Aorta (tissue), 5 donors: Measurements from ENCODE around the gene ZNF574. TPM values are rescaled to one million over a fixed set of nuclear protein-coding genes. Genes with fewer than 3 reads are reported as not detected.

Source experiments
- ATAC-seq: fragments of 200-7000 bp; cut with Tn5 transposase; one replicate; pipeline ENCODE4 v1.9.1; 2022; ENCODE audit warnings: moderate library complexity; ENCODE audit not compliant: low FRiP score
- DNase-seq, 2 donors: peaks; one replicate each; pipeline ENCODE4 v3.0.0-alpha.2; 2020
- H3K27ac ChIP-seq, 2 donors: one replicate each; pipeline ENCODE4 v1.5.1; 2013; ENCODE audit warnings: low read length in 2 of 2, mild to moderate bottlenecking in 2 of 2, moderate library complexity in 2 of 2, control low read depth in 1 of 2, inconsistent platforms in 1 of 2, low read depth in 1 of 2
- H3K27me3 ChIP-seq, 2 donors: one replicate each; pipeline ENCODE4 v1.6.1; 2013; ENCODE audit warnings: control low read depth in 1 of 2, low read length in 1 of 2, mild to moderate bottlenecking in 1 of 2, moderate library complexity in 1 of 2; ENCODE audit not compliant: insufficient read depth in 2 of 2, control insufficient read depth in 1 of 2
- H3K36me3 ChIP-seq, 2 donors: one replicate each; pipeline ENCODE4 v1.6.1; 2013; ENCODE audit warnings: control low read depth in 1 of 2, low read length in 1 of 2, mild to moderate bottlenecking in 1 of 2; ENCODE audit not compliant: insufficient read depth in 2 of 2, control insufficient read depth in 1 of 2
- H3K4me1 ChIP-seq, 2 donors: one replicate each; pipeline ENCODE4 v1.6.1; 2013; ENCODE audit warnings: low read length in 2 of 2, control low read depth in 1 of 2, mild to moderate bottlenecking in 1 of 2, moderate library complexity in 1 of 2; ENCODE audit not compliant: insufficient read depth in 2 of 2, control insufficient read depth in 1 of 2
- H3K4me3 ChIP-seq, 2 donors: one replicate each; pipeline ENCODE4 v1.5.1; 2013; ENCODE audit warnings: low read length in 2 of 2, control low read depth in 1 of 2, mild to moderate bottlenecking in 1 of 2
- H3K9me3 ChIP-seq: one replicate; pipeline ENCODE4 v1.6.1; 2013; ENCODE audit warnings: mild to moderate bottlenecking, low read length; ENCODE audit not compliant: control insufficient read depth
- WGBS, 2 donors: extraction: QIAGEN DNeasy Blood & Tissue Kit; methylation state at CpG; one replicate each; pipeline ENCODE4 v1.1.7; 2013; 5-methylcytosine and 5-hydroxymethylcytosine counted together
- intact Hi-C, 2 donors: fragments of 100-400 bp; cut with DNase I; formaldehyde crosslinking; loops; one replicate each; pipeline versions ENCODE4 v1.14.2 to v1.15.0; 2022
- polyA plus RNA-seq, 2 donors: library from polyadenylated mRNA; stranded (reverse); fragments of 200-250 nt; gene quantifications; one replicate each; pipeline ENCODE4 v1.2.3, GENCODE V29; 2013
- total RNA-seq, 2 donors: library from RNA; stranded (reverse); fragmentation: NEBNext Ultra II Directional; extraction: Animal tissue kit (Norgen Biotek cat#: 25700); gene quantifications; one replicate each; pipeline ENCODE4 v1.2.1, GENCODE V29; 2021
- donor health status: healthy with polysubstance abuse.
- donor health status: Bipolar disorder and iron deficiency.
- donor health status: DM: no; HTN: no; CAD: no.
- donor health status: DM: no; HTN: no; CAD: no.
- donor health status: DM: yes; HTN: yes; CAD: no.

Gene ZNF574
- total and polyA plus RNA-seq, 4 donors: 2.4 to 10.3 (median 7.9) TPM

GRCh38 chr19:42121656-42122069, 45.7 kb downstream of the ZNF574 start:
- H3K4me3 ChIP-seq: no peak overlapping the region

GRCh38 chr19:42122691-42123607, 47.0 kb downstream of the ZNF574 start:
- Histone ChIP-seq H3K4me3 (no peak overlapping the region), H3K36me3 (no peaks in the 10 kb centered on the region), H3K27ac (no peak overlapping the region), H3K9me3 (no peaks in the 10 kb centered on the region), H3K4me1 (no peaks in the 10 kb centered on the region), H3K27me3 (peaks cover 0 to 1% of the 10 kb centered on the region in 2 donors)
- ATAC-seq (no peak), DNase-seq (no peak)
- intact Hi-C loops: no loop called here
- 78 to 81% methylated on average over 16 to 17 of the region's 17 CpGs for WGBS, 2 donors

More at GRCh38 chr19:42121656-42122069, 45.7 kb downstream of the ZNF574 start:
- WGBS, 2 donors: 33 to 37% methylated on average over 8 of the region's 8 CpGs
- Histone ChIP-seq H3K27me3 (peaks cover 0 to 1% of the 10 kb centered on the region in 2 donors), H3K4me1 (no peaks in the 10 kb centered on the region), H3K36me3 (peaks cover 0 to 1% of the 10 kb centered on the region in 2 donors), H3K9me3 (no peaks in the 10 kb centered on the region), H3K27ac (no peak overlapping the region)
- DNase-seq (peak in 1 of 2 donors; percentile 89), ATAC-seq (peak; percentile 46)
- intact Hi-C loops: no loop called here

GRCh38 chr19:42123765-42124164, 47.8 kb downstream of the ZNF574 start:
- ATAC-seq (no peak), DNase-seq (no peak)
- no peak overlapping the region for H3K4me3 ChIP-seq
- H3K9me3 ChIP-seq: no peaks in the 10 kb centered on the region
- H3K27ac ChIP-seq: no peak overlapping the region
- intact Hi-C loops: no loop called here
- no peaks in the 10 kb centered on the region for H3K4me1 ChIP-seq
- H3K27me3 ChIP-seq: peaks cover 0 to 1% of the 10 kb centered on the region in 2 donors
- no peaks in the 10 kb centered on the region for H3K36me3 ChIP-seq
- WGBS, 2 donors: 82 to 86% methylated on average over 1 of the region's 1 CpG

- WGBS, 2 donors: 74 to 80% methylated on average over 5 of the region's 5 CpGs
- H3K27ac ChIP-seq: no peak overlapping the region
- H3K9me3 ChIP-seq: no peaks in the 10 kb centered on the region
- DNase-seq (no peak), ATAC-seq (no peak)
- H3K36me3 ChIP-seq: no peaks in the 10 kb centered on the region
- peaks cover 0 to 1% of the 10 kb centered on the region in 2 donors for H3K27me3 ChIP-seq
- intact Hi-C loops: no loop called here
- no peaks in the 10 kb centered on the region for H3K4me1 ChIP-seq
- H3K4me3 ChIP-seq: no peak overlapping the region
These were observed 48.5 kb downstream of the ZNF574 start for GRCh38 chr19:42124386-42124901.

GRCh38 chr19:42125536-42125935, 49.6 kb downstream of the ZNF574 start:
- intact Hi-C loops: no loop called here

GRCh38 chr19:42126574-42126973, 50.6 kb downstream of the ZNF574 start:
- 74 to 76% methylated on average over 5 of the region's 5 CpGs for WGBS, 2 donors
- H3K4me1 ChIP-seq: no peaks in the 10 kb centered on the region
- H3K27me3 ChIP-seq: peaks cover 0 to 1% of the 10 kb centered on the region in 2 donors
- DNase-seq (no peak), ATAC-seq (no peak)
- intact Hi-C loops: no loop called here
- no peaks in the 10 kb centered on the region for H3K9me3 ChIP-seq
- H3K36me3 ChIP-seq: no peaks in the 10 kb centered on the region
- H3K27ac ChIP-seq: no peak overlapping the region
- H3K4me3 ChIP-seq: no peak overlapping the region

More at GRCh38 chr19:42125536-42125935, 49.6 kb downstream of the ZNF574 start:
- no peaks in the 10 kb centered on the region for H3K36me3 ChIP-seq
- peaks cover 0 to 1% of the 10 kb centered on the region in 2 donors for H3K27me3 ChIP-seq
- no peaks in the 10 kb centered on the region for H3K9me3 ChIP-seq
- no peak for DNase-seq
- no peak overlapping the region for H3K4me3 ChIP-seq
- 59 to 66% methylated on average over 6 of the region's 6 CpGs for WGBS, 2 donors
- no peaks in the 10 kb centered on the region for H3K4me1 ChIP-seq
- ATAC-seq: no peak
- no peak overlapping the region for H3K27ac ChIP-seq

- intact Hi-C loops: loop anchor here (2.0 to 10.0 kb wide), 4 partner anchors 17 to 295 kb away; partner anchors contain the start of genes MEGF8 (in 2 of the 2) and LIPE (in 1 of the 2)
- no peaks in the 10 kb centered on the region for H3K27me3 ChIP-seq
These were observed 53.7 kb downstream of the ZNF574 start for GRCh38 chr19:42129399-42130253.

GRCh38 chr19:42130254-42130573, 54.2 kb downstream of the ZNF574 start:
- no peaks in the 10 kb centered on the region for H3K36me3 ChIP-seq
- no peaks in the 10 kb centered on the region for H3K9me3 ChIP-seq
- H3K27me3 ChIP-seq: no peaks in the 10 kb centered on the region
- no peak overlapping the region for H3K4me3 ChIP-seq
- no peak overlapping the region for H3K27ac ChIP-seq
- no peaks in the 10 kb centered on the region for H3K4me1 ChIP-seq
- ATAC-seq: no peak
- intact Hi-C loops: loop anchor here (5.0 to 10.0 kb wide), 3 partner anchors 52 to 295 kb away; partner anchors contain the start of genes MEGF8 (in 2 of the 2) and LIPE (in 1 of the 2)
- no peak for DNase-seq

More at GRCh38 chr19:42129399-42130253, 53.7 kb downstream of the ZNF574 start:
- 35 to 40% methylated on average over 20 of the region's 20 CpGs for WGBS, 2 donors
- no peaks in the 10 kb centered on the region for H3K36me3 ChIP-seq
- peak in 1 of 2 donors; percentile 76 for DNase-seq
- no peaks in the 10 kb centered on the region for H3K4me1 ChIP-seq
- peak; percentile 20 for ATAC-seq
- no peak overlapping the region for H3K27ac ChIP-seq
- H3K9me3 ChIP-seq: no peaks in the 10 kb centered on the region
- H3K4me3 ChIP-seq: no peak overlapping the region
